T-helper 2 cell treated with Interferon-gamma antibody and Interleukin-4, amounts not matched to agents 100 ng/mL and 5 ng/mL, for 36 hours (primary cell): ENCODE measurements around the gene TRIM72. TPM values are rescaled to one million over a fixed set of nuclear protein-coding genes. Genes with fewer than 3 reads are reported as not detected.
"Not testable (repeated sequence)": the region's sequence is repeated elsewhere in the genome, so short reads cannot be mapped to it uniquely, and the experiment has no call there.

ENCODE experiments used
- intact Hi-C: fragments of 100-400 bp; cut with micrococcal nuclease; formaldehyde crosslinking; loops from one replicate; pipeline ENCODE4 v1.15.1; 2023
- total RNA-seq: library from RNA; stranded (reverse); gene quantifications from 2 replicates; pipeline ENCODE4 v1.2.3, GENCODE V29; 2022

The TRIM72 gene
- not detected in 2 replicates for total RNA-seq

DNA sequence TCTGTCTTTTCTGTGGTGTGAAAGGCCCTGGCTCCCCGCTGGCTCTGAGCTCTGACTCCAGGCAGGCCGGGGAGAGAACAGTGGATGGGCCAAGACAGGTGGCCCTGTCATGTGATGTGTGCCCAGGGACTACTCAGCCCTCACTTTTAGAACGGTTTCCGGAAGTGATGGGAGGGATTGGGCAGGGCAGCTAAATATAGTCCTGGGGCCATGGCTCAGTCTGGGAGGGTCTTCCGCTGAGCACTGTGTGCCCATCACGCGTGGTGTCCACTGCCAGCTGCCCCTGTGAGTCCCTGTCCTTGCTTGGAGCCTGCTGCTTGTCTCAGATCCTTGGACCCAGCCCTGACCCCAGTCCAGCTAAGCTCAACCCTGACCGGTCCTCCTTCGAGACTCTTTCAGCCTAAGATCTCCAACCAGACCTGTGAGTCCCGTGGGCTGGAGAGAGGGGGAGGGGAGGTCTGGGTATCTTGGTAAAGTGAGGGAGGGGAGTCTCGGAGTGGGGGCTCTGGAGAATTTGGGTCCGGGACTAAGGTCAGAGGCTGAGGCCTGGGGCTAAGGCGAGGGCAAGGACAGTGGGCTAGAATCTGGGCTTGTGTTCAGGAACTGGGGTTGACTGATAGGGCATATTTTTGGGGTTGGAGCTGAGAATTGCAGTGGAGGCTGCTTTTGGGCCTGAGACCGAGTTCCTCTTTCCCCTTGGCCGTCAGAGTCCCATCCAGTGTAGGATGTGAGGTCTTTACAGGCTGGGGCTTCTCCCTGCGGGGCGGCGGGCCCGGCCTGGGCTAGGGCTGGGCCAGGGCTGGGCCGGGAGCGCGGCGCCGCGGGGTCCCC, at the start of gene TRIM72:
Gene TRIM72 (plus strand): TSS at position 243 of the 831 bp plus-strand sequence. CDS start 620 bp downstream, outside the sequence.
- intact Hi-C loops: no loop called here

DNA sequence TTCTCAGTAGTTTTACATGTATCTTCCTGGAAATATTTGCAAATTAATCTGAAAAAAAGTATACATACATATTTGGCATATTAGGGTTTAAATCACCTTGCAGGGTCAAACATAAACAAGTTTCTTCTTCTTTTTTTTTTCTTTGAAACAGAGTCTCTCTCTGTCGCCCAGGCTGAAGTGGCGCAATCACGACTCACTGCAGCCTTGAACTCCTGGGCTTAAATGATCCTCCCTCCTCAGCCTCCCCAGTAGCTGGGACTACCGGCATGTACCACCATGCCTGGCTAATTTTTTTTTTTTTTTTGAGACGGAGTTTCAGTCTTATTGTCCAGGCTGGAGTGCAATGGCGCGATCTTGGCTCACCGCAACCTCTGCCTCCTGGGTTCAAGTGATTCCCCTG, 46.6 kb upstream of the TRIM72 start:
- intact Hi-C loops: no loop called here

DNA sequence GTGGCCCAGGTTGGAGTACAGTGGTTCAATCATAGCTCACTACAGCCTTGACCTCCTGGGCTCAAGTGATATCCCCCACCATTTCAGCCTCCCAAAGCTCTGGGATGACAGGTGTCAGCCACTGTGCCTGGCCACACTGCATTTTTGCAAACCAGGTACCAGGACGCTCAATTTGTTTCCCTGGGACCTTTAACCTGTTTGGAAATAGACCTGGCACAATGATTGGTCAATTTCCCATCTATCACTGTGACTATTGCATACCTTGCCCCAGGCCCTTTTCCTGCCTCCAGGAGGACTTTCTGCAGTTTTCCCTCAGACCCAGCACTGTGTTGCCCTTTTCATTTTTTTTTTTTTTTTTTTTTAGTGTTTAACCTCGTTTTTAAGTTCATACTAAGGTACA, 45.1 kb upstream of the TRIM72 start:
- intact Hi-C loops: no loop called here

GRCh38 chr16:31170048-31170447, 43.9 kb upstream of the TRIM72 start:
- intact Hi-C loops: not testable (repeated sequence)

DNA sequence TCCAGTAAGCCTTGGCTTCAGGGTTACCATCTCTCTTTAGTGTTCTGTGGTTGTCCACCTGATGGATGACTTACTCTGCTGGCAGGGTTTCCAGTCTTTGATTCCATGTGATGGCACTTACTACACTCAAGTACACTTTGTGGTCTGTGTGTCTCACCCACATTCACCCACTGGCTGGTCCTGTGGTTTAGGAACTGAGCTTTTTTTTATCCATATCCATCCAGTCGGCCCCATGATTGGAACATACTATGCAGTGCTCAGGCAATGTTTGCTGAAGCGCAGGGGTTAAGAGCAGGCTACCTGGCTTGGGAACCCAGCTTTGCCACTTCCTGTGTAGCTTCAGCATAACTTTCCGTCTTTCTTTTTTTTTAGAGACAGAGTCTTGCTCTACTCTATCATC, 36.8 kb upstream of the TRIM72 start:
- intact Hi-C loops: loop anchor here (5.0 kb wide), 1 partner anchor 700 kb away; no protein-coding TSS in a partner anchor

- intact Hi-C loops: loop anchor here (1.0 to 5.0 kb wide), 2 partner anchors 22 to 698 kb away; no protein-coding TSS in a partner anchor
Observed at GRCh38 chr16:31179219-31179746, 34.6 kb upstream of the TRIM72 start.

DNA sequence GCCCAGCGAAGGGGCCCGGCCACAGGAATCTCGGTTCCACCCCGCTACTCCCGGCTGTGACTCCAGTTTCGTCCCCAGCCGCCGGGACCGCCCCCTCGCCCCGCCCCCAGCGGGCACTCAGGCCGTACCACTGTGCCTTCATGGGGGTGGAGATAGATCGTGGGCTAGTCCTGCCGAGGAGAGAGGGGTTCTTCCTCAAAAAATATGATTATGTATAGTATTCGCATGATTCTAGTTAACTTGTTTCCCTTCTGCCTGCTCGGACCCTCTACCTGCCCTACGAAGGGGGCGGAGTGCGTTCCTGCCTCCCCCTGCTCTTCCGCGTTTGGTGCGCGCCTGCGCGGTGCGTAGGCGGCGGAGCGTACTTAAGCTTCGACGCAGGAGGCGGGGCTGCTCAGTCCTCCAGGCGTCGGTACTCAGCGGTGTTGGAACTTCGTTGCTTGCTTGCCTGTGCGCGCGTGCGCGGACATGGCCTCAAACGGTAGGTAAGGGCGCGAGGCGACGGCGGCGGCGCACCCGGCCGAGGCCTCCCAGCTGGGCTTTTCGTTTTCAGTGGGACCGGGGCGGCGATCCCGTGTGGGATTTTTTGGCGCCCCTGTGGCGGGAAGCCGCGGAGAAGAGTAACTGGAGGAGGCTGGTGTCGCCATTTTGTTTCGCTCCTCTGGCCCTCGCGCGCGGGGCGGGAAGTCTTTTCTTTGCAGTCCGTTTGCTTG, 34.0 kb upstream of the TRIM72 start, which contains the start of gene FUS:
Gene FUS (plus strand): TSS at position 393 of the 713 bp plus-strand sequence. CDS start 76 bp downstream, at position 469.
- intact Hi-C loops: loop anchor here (1.0 to 5.0 kb wide), 10 partner anchors 21 to 697 kb away; partner anchors contain the start of genes ARMC5, KAT8, SETD1A and STX4

DNA sequence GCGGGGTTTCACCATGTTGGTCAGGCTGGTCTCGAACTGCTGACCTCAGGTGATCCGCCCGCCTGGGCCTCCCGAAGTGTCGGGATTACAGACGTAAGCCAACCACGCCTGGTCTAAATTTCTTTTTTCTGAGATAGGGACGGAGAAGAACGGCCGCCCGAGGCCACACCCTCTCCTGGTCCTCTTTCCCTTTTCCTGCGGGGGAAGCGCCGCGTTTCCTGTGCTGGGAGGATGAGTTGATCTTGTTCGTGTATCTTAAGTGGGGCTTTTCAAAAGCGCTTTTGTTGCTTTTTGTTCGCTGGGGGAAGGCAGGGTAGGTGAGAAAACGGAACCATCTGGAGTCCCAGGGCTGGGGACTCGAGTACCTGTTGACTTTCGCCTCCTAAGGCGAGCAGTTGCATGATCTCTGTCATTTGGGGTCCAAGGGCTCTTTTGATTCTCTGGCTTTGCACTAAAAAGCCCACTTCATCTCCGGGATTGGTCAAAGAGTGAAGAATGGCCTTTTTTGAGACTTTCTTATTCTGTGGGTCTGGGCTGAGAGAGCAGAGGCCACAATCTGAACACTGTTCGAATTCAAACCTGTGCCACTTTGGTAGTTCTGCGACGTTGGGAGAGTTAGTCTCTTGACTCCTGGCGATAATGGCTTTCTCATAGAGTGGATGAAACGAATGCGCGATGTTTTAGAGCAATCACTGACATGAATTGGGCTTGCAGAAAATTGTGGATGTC, 32.7 kb upstream of the TRIM72 start:
- intact Hi-C loops: loop anchor here (2.0 to 5.0 kb wide), 3 partner anchors 64 to 171 kb away; partner anchors contain the start of genes KAT8 and STX4

GRCh38 chr16:31182391-31182790, 31.5 kb upstream of the TRIM72 start:
- intact Hi-C loops: loop anchor here (5.0 kb wide), 2 partner anchors 150 to 170 kb away; partner anchors contain the start of gene STX4

GRCh38 chr16:31183432-31184428, 30.2 kb upstream of the TRIM72 start:
- intact Hi-C loops: loop anchor here (5.0 kb wide), 2 partner anchors 151 to 169 kb away; partner anchors contain the start of gene STX4

DNA sequence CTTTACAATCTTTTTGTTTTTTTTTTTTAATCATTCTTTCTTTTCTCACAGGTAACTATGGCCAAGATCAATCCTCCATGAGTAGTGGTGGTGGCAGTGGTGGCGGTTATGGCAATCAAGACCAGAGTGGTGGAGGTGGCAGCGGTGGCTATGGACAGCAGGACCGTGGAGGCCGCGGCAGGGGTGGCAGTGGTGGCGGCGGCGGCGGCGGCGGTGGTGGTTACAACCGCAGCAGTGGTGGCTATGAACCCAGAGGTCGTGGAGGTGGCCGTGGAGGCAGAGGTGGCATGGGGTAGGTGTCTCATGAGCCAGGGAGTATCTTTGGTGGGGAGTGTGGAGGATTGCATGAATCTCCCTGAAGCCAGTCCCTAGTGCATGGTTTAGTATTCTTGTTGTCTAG, 29.0 kb upstream of the TRIM72 start:
- intact Hi-C loops: loop anchor here (5.0 kb wide), 2 partner anchors 153 to 167 kb away; partner anchors contain the start of gene STX4

DNA sequence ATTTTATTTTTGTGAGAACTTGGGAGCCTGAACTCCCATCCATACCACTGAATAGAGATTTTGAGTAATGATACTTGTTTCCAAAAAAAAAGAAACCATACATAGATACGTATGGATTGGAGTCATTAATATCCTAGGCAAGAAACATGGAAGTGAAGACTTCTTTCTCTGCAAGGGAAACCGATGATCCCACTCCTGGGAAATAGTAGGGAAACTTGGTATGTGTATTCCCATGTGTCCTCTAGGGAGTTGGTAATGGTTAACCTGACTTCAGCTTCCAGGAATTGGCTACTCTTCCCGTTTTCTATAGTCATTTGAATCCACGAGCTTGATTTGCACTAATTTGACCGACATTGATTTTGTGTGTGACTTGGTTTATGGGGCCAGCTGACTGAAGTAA, 28.6 kb upstream of the TRIM72 start:
- intact Hi-C loops: no loop called here

DNA sequence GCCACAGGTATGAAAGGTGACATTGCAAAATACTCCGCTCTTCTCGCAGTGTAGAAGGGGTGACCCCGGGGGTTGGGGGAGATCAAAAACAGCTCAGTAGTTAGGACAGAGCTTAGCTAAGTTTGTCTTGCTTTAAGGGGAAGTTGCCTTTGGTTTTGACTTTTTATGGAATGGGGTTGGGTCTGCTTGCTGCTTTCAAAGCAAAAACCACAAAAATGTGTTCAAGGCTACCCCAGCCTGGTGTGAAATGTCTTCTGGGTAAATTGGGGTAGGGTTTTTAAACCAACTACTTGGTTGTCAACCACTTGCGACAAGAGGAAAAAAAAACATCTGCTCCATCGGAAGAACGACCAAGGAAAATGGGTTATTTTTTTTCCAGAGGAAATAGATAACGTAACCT, 27.7 kb upstream of the TRIM72 start:
- intact Hi-C loops: no loop called here

DNA sequence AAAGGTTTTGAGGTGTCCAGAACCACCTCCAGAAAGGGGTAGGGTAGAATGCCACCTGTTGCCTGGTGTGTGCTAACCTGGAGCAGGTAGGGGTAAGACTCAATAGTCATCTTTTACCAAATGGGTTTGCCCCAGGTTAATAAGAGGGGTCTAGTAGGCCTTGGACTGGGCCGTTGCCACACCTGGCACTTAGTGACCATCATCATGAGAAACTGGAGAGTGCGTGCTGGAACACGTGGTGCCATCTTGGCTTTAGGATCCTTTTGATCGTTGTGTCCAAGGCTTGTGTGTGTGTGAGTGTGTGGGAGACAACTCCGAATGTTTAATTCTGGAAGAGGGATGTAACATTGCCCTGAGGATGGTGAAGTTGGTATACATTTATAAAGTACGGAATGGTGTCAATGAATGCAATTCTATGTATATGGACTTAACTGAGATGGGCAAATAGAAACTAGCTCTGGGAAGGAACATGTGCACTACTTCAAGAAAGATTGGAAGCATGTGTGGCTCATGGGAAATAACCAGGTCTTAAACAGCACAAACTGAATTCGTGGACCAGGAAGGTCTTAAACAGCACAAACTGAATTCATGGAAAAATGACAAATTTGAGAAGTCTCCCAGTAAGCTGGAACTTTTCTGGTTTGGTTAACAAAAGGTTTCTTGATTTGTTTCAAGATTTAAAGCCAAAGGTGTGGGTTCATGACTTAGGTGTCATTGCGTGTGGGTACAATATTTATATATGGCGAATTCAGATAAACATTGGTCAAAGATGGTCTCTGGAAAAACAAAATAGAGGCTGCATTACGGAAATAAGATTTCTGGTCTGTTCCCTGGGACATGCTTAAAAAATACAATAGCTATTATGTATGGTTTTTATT, 26.8 kb upstream of the TRIM72 start:
- intact Hi-C loops: no loop called here

DNA sequence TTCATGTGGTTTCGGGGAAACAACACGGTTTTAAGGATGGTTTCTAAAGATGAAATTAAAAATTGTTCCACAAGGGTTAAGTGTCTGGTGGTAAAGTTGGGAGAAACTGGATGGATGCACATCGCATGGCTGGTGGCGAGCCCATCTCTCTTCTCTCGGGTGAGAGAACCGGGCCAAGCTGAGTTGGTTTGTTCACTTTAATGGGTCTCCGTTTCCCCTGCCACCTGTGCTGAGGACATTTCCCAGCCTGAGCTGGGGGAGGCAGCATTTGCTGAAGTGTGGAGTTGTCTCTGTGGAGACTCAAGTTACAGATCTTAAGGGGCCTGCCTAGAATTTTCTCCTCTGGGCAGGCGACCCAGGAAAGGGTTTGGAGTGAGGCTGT, 26.1 kb upstream of the TRIM72 start:
- intact Hi-C loops: no loop called here

- intact Hi-C loops: no loop called here
Observed at GRCh38 chr16:31188450-31189411, 25.2 kb upstream of the TRIM72 start.

GRCh38 chr16:31189412-31189778, 24.5 kb upstream of the TRIM72 start:
- intact Hi-C loops: no loop called here

GRCh38 chr16:31190061-31190460, 23.9 kb upstream of the TRIM72 start:
- intact Hi-C loops: no loop called here
